HepG2 (cell line): ENCODE results near the gene GUK1. TPM values are rescaled to one million over a fixed set of nuclear protein-coding genes. Genes with fewer than 3 reads are reported as not detected.

Experiments used
- CREM ChIP-seq, 2 experiments: sonication (generic) in 1 of 2; formaldehyde crosslinking in 1 of 2; IDR thresholded peaks; 2 replicates each; pipeline versions ENCODE4 v1.4.0 to v1.6.1; 2016 to 2020; ENCODE audit warnings: antibody characterized with exemption in 1 of 2, mild to moderate bottlenecking in 1 of 2, missing genetic modification reagents in 1 of 2
- FOSL2 ChIP-seq: sonication (generic); formaldehyde crosslinking; IDR thresholded peaks from 2 replicates; pipeline ENCODE4 v1.4.0; 2020; ENCODE audit warnings: missing genetic modification reagents
- GABPB1 ChIP-seq: IDR thresholded peaks from 2 replicates; pipeline ENCODE4 v1.6.1; 2016; ENCODE audit warnings: mild to moderate bottlenecking, missing genetic modification reagents, moderate library complexity, missing compliant biosample characterization
- KLF15 ChIP-seq: sonication (generic); formaldehyde crosslinking; IDR thresholded peaks from 2 replicates; pipeline ENCODE4 v1.8.1; 2023; ENCODE audit warnings: borderline replicate concordance, mild to moderate bottlenecking, inconsistent platforms, missing genetic modification reagents, mixed read lengths
- MTF2 ChIP-seq: sonication (generic); formaldehyde crosslinking; IDR thresholded peaks from 2 replicates; pipeline ENCODE4 v1.5.0; 2020; ENCODE audit warnings: missing genetic modification reagents, borderline replicate concordance
- RAD21 ChIP-seq: fragments of 450-650 bp; formaldehyde crosslinking; IDR thresholded peaks from 2 replicates; pipeline ENCODE4 v1.5.0; 2020; ENCODE audit warnings: mild to moderate bottlenecking
- RFX3 ChIP-seq: IDR thresholded peaks from 2 replicates; pipeline ENCODE4 v1.6.1; 2016; ENCODE audit warnings: missing biosample characterization, missing genetic modification reagents
- RXRA ChIP-seq: sonication (generic); formaldehyde crosslinking; IDR thresholded peaks from 2 replicates; pipeline ENCODE4 v1.5.1; 2020; ENCODE audit warnings: missing genetic modification reagents
- SRF ChIP-seq: IDR thresholded peaks from 2 replicates; pipeline ENCODE4 v1.6.1; 2011; ENCODE audit warnings: mild to moderate bottlenecking, low read depth, low read length, moderate library complexity
- ZNF20 ChIP-seq: sonication (generic); formaldehyde crosslinking; IDR thresholded peaks from 2 replicates; pipeline ENCODE4 v1.4.0; 2020; ENCODE audit warnings: mild to moderate bottlenecking, moderate library complexity, missing genetic modification reagents
- ZNF333 ChIP-seq: sonication (generic); formaldehyde crosslinking; IDR thresholded peaks from 2 replicates; pipeline ENCODE4 v1.4.0; 2020; ENCODE audit warnings: mild to moderate bottlenecking, missing genetic modification reagents, borderline replicate concordance
- ZNF367 ChIP-seq: sonication (generic); formaldehyde crosslinking; IDR thresholded peaks from 2 replicates; pipeline ENCODE4 v1.4.0; 2020; ENCODE audit warnings: missing genetic modification reagents, borderline replicate concordance
- polyA plus RNA-seq, 8 experiments: library from polyadenylated mRNA; depleted of rRNA in 3 of 8; stranded (reverse) in 7 of 8; unstranded in 1 of 8; fragments of >200 nt; fragmentation: Illumina TruSeq in 4 of 8; extraction: Trizol in 4 of 8; gene quantifications; 2 replicates each; pipeline versions ENCODE4 v1.2.1 to v1.2.3, GENCODE V29; 2011 to 2016; ENCODE audit warnings: low read depth in 4 of 8, missing spikeins in 1 of 8, mixed read lengths in 1 of 8; ENCODE audit not compliant: insufficient read depth in 1 of 8
- total RNA-seq, 5 experiments: library from RNA; depleted of rRNA; stranded (reverse); fragments of >200 nt; fragmentation: Illumina TruSeq; extraction: Trizol; gene quantifications; 2 replicates each; pipeline ENCODE4 v1.2.3, GENCODE V29; 2016; ENCODE audit warnings: low read depth in 1 of 5
- TF ChIP-seq, protein P1 (sequence below): sonication (generic); formaldehyde crosslinking; IDR thresholded peaks from 2 replicates; pipeline ENCODE4 v1.4.0; 2020; ENCODE audit warnings: missing genetic modification reagents
- TF ChIP-seq, protein P2 (sequence below): sonication (generic); formaldehyde crosslinking; IDR thresholded peaks from 2 replicates; pipeline ENCODE4 v1.4.0; 2020; ENCODE audit warnings: missing genetic modification reagents, borderline replicate concordance
- TF ChIP-seq, protein P3 (sequence below): sonication (generic); formaldehyde crosslinking; IDR thresholded peaks from 2 replicates; pipeline ENCODE4 v1.8.0; 2022; ENCODE audit warnings: missing genetic modification reagents, mild to moderate bottlenecking, inconsistent platforms, borderline replicate concordance
- TF ChIP-seq, protein P4 (sequence below): sonication (generic); formaldehyde crosslinking; IDR thresholded peaks from 2 replicates; pipeline ENCODE4 v1.5.0; 2020; ENCODE audit warnings: mild to moderate bottlenecking, missing genetic modification reagents, moderate library complexity
- TF ChIP-seq, protein P5 (sequence below): sonication (generic); formaldehyde crosslinking; IDR thresholded peaks from 2 replicates; pipeline ENCODE4 v1.4.0; 2020; ENCODE audit warnings: missing genetic modification reagents

GUK1 gene
- total and polyA plus RNA-seq, 2 of the 13 experiments (the other 11 are each of a cell fraction or from before 2014, with no cell fraction given) = 116 to 154 TPM

DNA sequence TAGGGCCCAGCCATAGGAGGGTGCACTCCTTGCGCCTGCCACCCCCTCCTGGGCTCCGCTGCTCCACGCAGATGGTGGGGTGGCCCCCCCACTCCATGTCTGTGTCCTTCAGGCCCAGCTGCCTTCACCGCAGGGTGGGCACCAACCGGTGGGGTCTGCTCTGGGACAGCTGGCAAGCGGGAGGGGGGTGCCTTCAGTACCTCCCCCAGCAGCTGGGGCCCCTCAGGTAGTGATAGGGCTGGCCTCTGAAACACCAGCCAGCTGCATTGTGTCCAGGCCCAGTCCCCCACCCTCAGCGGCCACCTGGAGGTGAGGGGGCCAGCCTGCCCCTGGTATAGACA is 10.0 kb downstream of the GUK1 start (continued):
- TF ChIP-seq, protein P1, sequence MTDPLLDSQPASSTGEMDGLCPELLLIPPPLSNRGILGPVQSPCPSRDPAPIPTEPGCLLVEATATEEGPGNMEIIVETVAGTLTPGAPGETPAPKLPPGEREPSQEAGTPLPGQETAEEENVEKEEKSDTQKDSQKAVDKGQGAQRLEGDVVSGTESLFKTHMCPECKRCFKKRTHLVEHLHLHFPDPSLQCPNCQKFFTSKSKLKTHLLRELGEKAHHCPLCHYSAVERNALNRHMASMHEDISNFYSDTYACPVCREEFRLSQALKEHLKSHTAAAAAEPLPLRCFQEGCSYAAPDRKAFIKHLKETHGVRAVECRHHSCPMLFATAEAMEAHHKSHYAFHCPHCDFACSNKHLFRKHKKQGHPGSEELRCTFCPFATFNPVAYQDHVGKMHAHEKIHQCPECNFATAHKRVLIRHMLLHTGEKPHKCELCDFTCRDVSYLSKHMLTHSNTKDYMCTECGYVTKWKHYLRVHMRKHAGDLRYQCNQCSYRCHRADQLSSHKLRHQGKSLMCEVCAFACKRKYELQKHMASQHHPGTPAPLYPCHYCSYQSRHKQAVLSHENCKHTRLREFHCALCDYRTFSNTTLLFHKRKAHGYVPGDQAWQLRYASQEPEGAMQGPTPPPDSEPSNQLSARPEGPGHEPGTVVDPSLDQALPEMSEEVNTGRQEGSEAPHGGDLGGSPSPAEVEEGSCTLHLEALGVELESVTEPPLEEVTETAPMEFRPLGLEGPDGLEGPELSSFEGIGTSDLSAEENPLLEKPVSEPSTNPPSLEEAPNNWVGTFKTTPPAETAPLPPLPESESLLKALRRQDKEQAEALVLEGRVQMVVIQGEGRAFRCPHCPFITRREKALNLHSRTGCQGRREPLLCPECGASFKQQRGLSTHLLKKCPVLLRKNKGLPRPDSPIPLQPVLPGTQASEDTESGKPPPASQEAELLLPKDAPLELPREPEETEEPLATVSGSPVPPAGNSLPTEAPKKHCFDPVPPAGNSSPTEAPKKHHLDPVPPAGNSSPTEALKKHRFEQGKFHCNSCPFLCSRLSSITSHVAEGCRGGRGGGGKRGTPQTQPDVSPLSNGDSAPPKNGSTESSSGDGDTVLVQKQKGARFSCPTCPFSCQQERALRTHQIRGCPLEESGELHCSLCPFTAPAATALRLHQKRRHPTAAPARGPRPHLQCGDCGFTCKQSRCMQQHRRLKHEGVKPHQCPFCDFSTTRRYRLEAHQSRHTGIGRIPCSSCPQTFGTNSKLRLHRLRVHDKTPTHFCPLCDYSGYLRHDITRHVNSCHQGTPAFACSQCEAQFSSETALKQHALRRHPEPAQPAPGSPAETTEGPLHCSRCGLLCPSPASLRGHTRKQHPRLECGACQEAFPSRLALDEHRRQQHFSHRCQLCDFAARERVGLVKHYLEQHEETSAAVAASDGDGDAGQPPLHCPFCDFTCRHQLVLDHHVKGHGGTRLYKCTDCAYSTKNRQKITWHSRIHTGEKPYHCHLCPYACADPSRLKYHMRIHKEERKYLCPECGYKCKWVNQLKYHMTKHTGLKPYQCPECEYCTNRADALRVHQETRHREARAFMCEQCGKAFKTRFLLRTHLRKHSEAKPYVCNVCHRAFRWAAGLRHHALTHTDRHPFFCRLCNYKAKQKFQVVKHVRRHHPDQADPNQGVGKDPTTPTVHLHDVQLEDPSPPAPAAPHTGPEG (CRISPR knock-in tag) = no peak
- TF ChIP-seq, protein P2, sequence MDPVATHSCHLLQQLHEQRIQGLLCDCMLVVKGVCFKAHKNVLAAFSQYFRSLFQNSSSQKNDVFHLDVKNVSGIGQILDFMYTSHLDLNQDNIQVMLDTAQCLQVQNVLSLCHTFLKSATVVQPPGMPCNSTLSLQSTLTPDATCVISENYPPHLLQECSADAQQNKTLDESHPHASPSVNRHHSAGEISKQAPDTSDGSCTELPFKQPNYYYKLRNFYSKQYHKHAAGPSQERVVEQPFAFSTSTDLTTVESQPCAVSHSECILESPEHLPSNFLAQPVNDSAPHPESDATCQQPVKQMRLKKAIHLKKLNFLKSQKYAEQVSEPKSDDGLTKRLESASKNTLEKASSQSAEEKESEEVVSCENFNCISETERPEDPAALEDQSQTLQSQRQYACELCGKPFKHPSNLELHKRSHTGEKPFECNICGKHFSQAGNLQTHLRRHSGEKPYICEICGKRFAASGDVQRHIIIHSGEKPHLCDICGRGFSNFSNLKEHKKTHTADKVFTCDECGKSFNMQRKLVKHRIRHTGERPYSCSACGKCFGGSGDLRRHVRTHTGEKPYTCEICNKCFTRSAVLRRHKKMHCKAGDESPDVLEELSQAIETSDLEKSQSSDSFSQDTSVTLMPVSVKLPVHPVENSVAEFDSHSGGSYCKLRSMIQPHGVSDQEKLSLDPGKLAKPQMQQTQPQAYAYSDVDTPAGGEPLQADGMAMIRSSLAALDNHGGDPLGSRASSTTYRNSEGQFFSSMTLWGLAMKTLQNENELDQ = no peak
- TF ChIP-seq MTF2 (CRISPR knock-in tag) (0 out of 2 replicates have a peak, but pooled peaks have one; percentile 65), ZNF20 (CRISPR knock-in tag) (no peak), RXRA (CRISPR knock-in tag) (no peak), FOSL2 (CRISPR knock-in tag) (no peak), SRF (no peak), RAD21 (no peak), RFX3 (CRISPR knock-in tag) (no peak), CREM (IDR thresholded peaks at IDR 0.05) (0 out of 2 replicates have a peak, but pooled peaks have one; percentile 20), CREM (CRISPR knock-in tag; IDR thresholded peaks at IDR 0.05) (no peak), ZNF333 (CRISPR knock-in tag) (0 out of 2 replicates have a peak, but pooled peaks have one; percentile 23), KLF15 (CRISPR knock-in tag) (no peak), ZNF367 (CRISPR knock-in tag) (no peak), GABPB1 (CRISPR knock-in tag) (no peak)
- TF ChIP-seq, protein P3, sequence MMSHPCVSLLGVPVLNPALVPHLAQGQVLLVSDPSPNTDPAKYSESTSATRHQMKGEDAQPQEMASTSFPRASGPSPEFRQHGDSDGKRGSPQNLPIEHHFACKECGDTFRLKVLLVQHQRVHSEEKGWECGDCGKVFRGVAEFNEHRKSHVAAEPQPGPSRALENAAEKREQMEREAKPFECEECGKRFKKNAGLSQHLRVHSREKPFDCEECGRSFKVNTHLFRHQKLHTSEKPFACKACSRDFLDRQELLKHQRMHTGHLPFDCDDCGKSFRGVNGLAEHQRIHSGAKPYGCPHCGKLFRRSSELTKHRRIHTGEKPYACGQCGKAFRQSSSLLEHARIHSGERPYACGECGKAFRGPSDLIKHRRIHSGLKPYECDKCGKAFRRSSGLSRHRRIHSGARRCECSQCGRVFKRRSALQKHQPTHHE (CRISPR knock-in tag) = no peak
- TF ChIP-seq, protein P4, sequence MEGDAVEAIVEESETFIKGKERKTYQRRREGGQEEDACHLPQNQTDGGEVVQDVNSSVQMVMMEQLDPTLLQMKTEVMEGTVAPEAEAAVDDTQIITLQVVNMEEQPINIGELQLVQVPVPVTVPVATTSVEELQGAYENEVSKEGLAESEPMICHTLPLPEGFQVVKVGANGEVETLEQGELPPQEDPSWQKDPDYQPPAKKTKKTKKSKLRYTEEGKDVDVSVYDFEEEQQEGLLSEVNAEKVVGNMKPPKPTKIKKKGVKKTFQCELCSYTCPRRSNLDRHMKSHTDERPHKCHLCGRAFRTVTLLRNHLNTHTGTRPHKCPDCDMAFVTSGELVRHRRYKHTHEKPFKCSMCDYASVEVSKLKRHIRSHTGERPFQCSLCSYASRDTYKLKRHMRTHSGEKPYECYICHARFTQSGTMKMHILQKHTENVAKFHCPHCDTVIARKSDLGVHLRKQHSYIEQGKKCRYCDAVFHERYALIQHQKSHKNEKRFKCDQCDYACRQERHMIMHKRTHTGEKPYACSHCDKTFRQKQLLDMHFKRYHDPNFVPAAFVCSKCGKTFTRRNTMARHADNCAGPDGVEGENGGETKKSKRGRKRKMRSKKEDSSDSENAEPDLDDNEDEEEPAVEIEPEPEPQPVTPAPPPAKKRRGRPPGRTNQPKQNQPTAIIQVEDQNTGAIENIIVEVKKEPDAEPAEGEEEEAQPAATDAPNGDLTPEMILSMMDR = 0 out of 2 replicates have a peak, but pooled peaks have one; percentile 8
- TF ChIP-seq, protein P5, sequence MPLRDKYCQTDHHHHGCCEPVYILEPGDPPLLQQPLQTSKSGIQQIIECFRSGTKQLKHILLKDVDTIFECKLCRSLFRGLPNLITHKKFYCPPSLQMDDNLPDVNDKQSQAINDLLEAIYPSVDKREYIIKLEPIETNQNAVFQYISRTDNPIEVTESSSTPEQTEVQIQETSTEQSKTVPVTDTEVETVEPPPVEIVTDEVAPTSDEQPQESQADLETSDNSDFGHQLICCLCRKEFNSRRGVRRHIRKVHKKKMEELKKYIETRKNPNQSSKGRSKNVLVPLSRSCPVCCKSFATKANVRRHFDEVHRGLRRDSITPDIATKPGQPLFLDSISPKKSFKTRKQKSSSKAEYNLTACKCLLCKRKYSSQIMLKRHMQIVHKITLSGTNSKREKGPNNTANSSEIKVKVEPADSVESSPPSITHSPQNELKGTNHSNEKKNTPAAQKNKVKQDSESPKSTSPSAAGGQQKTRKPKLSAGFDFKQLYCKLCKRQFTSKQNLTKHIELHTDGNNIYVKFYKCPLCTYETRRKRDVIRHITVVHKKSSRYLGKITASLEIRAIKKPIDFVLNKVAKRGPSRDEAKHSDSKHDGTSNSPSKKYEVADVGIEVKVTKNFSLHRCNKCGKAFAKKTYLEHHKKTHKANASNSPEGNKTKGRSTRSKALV = 0 out of 2 replicates have a peak, but pooled peaks have one; percentile 10
